NB4 (cell line): Measurements from ENCODE around the gene KLRC1.

Experiments used
- POLR2A ChIP-seq: IDR thresholded peaks from 2 replicates; pipeline ENCODE4 v1.6.1; 2011; ENCODE audit warnings: mild to moderate bottlenecking; ENCODE audit not compliant: insufficient read length; ENCODE audit errors: extremely low read depth
- TF ChIP-seq, protein P1 (sequence below): IDR thresholded peaks from one replicate; pipeline ENCODE4 v1.5.1; 2012; ENCODE audit warnings: low read depth, low read length

DNA sequence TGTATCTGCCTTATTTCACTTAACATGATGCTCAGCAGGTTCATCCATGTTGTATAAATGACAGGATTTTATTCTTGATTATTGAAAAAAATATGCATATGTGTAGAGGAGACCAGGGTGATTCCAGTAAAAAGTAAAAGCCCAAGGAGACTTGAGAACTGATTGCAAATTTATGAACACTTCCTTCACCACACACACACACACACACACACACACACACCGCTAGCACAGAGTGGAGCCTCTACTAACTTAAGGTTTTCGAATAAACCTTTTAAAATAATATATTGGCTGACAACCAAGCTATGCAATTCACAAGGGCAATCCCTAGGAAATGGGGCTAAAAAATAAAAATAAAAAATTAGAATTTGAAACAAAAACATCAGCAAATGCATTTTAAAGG, 55.0 kb downstream of the KLRC1 start:
- no peak for TF ChIP-seq POLR2A
- TF ChIP-seq, protein P1, sequence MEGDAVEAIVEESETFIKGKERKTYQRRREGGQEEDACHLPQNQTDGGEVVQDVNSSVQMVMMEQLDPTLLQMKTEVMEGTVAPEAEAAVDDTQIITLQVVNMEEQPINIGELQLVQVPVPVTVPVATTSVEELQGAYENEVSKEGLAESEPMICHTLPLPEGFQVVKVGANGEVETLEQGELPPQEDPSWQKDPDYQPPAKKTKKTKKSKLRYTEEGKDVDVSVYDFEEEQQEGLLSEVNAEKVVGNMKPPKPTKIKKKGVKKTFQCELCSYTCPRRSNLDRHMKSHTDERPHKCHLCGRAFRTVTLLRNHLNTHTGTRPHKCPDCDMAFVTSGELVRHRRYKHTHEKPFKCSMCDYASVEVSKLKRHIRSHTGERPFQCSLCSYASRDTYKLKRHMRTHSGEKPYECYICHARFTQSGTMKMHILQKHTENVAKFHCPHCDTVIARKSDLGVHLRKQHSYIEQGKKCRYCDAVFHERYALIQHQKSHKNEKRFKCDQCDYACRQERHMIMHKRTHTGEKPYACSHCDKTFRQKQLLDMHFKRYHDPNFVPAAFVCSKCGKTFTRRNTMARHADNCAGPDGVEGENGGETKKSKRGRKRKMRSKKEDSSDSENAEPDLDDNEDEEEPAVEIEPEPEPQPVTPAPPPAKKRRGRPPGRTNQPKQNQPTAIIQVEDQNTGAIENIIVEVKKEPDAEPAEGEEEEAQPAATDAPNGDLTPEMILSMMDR, result no peak
